GM23338 (cell line): Measurements from ENCODE around the gene RXRG. TPM values are rescaled to one million over a fixed set of nuclear protein-coding genes. Genes with fewer than 3 reads are reported as not detected.

Source experiments
- ATAC-seq: fragments of 200-7000 bp; cut with Tn5 transposase; 3 replicates; pipeline ENCODE4 v1.9.1; 2020
- DNase-seq: peaks from one replicate; pipeline ENCODE4 v3.0.0-alpha.2; 2015; ENCODE audit warnings: low spot score
- H2AFZ ChIP-seq: fragments of 200-600 bp; sonication (generic); 2 replicates; pipeline ENCODE4 v1.8.0; 2016; ENCODE audit warnings: antibody characterized with exemption, mild to moderate bottlenecking, moderate library complexity
- H3F3A ChIP-seq: fragments of 200-600 bp; sonication (generic); replicated peaks from 2 replicates; pipeline ENCODE4 v1.8.0; 2017; ENCODE audit warnings: antibody characterized with exemption, mixed run types, low read depth
- H3K27ac ChIP-seq: fragments of 200-600 bp; sonication (generic); 2 replicates; pipeline ENCODE4 v1.6.1; 2016; ENCODE audit warnings: low read depth
- H3K27me3 ChIP-seq: fragments of 200-600 bp; sonication (generic); 2 replicates; pipeline ENCODE4 v1.8.0; 2016; ENCODE audit warnings: mild to moderate bottlenecking, mixed run types, moderate library complexity; ENCODE audit not compliant: insufficient read depth
- H3K36me3 ChIP-seq: fragments of 200-600 bp; sonication (generic); 2 replicates; pipeline ENCODE4 v1.8.0; 2016; ENCODE audit warnings: mild to moderate bottlenecking; ENCODE audit not compliant: insufficient read depth
- H3K4me1 ChIP-seq: fragments of 200-600 bp; sonication (generic); 2 replicates; pipeline ENCODE4 v1.8.0; 2016; ENCODE audit warnings: mild to moderate bottlenecking, moderate library complexity; ENCODE audit not compliant: insufficient read depth
- H3K4me2 ChIP-seq: fragments of 200-600 bp; sonication (generic); 2 replicates; pipeline ENCODE4 v1.7.1; 2017; ENCODE audit warnings: mixed run types
- H3K4me3 ChIP-seq: fragments of 200-600 bp; sonication (generic); 2 replicates; pipeline ENCODE4 v1.6.1; 2016; ENCODE audit warnings: mixed run types
- H3K79me2 ChIP-seq: fragments of 200-600 bp; sonication (generic); replicated peaks from 2 replicates; pipeline ENCODE4 v1.8.0; 2017; ENCODE audit warnings: mild to moderate bottlenecking; ENCODE audit not compliant: insufficient read depth
- H3K9me2 ChIP-seq: fragments of 200-600 bp; sonication (generic); 2 replicates; pipeline ENCODE4 v1.8.0; 2017; ENCODE audit not compliant: insufficient read depth
- H4K20me1 ChIP-seq: fragments of 200-600 bp; sonication (generic); replicated peaks from 2 replicates; pipeline ENCODE4 v1.8.0; 2017; ENCODE audit warnings: mild to moderate bottlenecking; ENCODE audit not compliant: insufficient read depth
- H3K27ac Mint-ChIP-seq: 2 replicates; pipeline ENCODE4 v1.8.0; 2020; ENCODE audit warnings: inconsistent platforms, mild to moderate bottlenecking, moderate library complexity, mixed read lengths
- H3K27me3 Mint-ChIP-seq: 3 replicates; pipeline ENCODE4 v1.8.0; 2022; ENCODE audit warnings: low read depth, mild to moderate bottlenecking, moderate library complexity, mixed read lengths, inconsistent platforms; ENCODE audit not compliant: insufficient read depth, poor library complexity
- H3K36me3 Mint-ChIP-seq: 3 replicates; pipeline ENCODE4 v1.8.0; 2021; ENCODE audit warnings: low read depth, mild to moderate bottlenecking, inconsistent platforms, moderate library complexity, mixed read lengths
- H3K4me1 Mint-ChIP-seq: 3 replicates; pipeline ENCODE4 v1.8.0; 2020; ENCODE audit warnings: mild to moderate bottlenecking, inconsistent platforms, mixed read lengths
- H3K4me3 Mint-ChIP-seq: 3 replicates; pipeline ENCODE4 v1.8.0; 2021; ENCODE audit warnings: moderate library complexity, mild to moderate bottlenecking, inconsistent platforms, mixed read lengths
- H3K9me3 Mint-ChIP-seq: 3 replicates; pipeline ENCODE4 v1.8.0; 2020; ENCODE audit warnings: moderate library complexity, mild to moderate bottlenecking, inconsistent platforms, mixed read lengths
- CREB1 ChIP-seq: fragments of 250-450 bp; sonication (Bioruptor Pico); IDR thresholded peaks from 2 replicates; pipeline ENCODE4 v1.5.0; 2020; ENCODE audit warnings: low read depth, mild to moderate bottlenecking, moderate library complexity
- EZH2 ChIP-seq: fragments of 200-600 bp; sonication (generic); IDR thresholded peaks from one replicate; pipeline ENCODE4 v1.8.0; 2017; ENCODE audit warnings: antibody characterized with exemption, mild to moderate bottlenecking, low read depth; ENCODE audit not compliant: unreplicated experiment
- EZH2phosphoT487 ChIP-seq: fragments of 200-600 bp; sonication (generic); IDR thresholded peaks from one replicate; pipeline ENCODE4 v1.8.1; 2018; ENCODE audit warnings: antibody characterized with exemption; ENCODE audit not compliant: unreplicated experiment
- JUNB ChIP-seq: IDR thresholded peaks from one replicate; pipeline ENCODE4 v1.6.1; 2016; ENCODE audit warnings: antibody characterized with exemption; ENCODE audit not compliant: unreplicated experiment
- NANOG ChIP-seq: IDR thresholded peaks from 2 replicates; pipeline ENCODE4 v1.6.1; 2016; ENCODE audit warnings: antibody characterized with exemption, borderline replicate concordance
- POLR2AphosphoS5 ChIP-seq: IDR thresholded peaks from 2 replicates; pipeline ENCODE4 v1.6.1; 2016; ENCODE audit warnings: antibody characterized with exemption, low read depth
- ZNF331 ChIP-seq: fragments of 250-450 bp; sonication (Bioruptor Pico); IDR thresholded peaks from 2 replicates; pipeline ENCODE4 v1.5.0; 2020; ENCODE audit warnings: low read depth, mild to moderate bottlenecking, moderate library complexity
- ZNF462 ChIP-seq: fragments of 250-450 bp; sonication (Bioruptor Pico); IDR thresholded peaks from 2 replicates; pipeline ENCODE4 v1.5.0; 2020; ENCODE audit warnings: mild to moderate bottlenecking, moderate library complexity
- polyA plus RNA-seq: library from polyadenylated mRNA; unstranded; fragments of >200 nt; fragmentation: Nextera tagmentation; extraction: Ambion mirVana; gene quantifications from 2 replicates; pipeline ENCODE4 v1.2.1, GENCODE V29; 2016
- total RNA-seq: library from RNA; depleted of rRNA; stranded (reverse); fragments of >200 nt; shearing (Covaris generic); gene quantifications from 2 replicates; pipeline ENCODE4 v1.2.3, GENCODE V29; 2014

RXRG gene
- total and polyA plus RNA-seq, 2 experiments from 2014 or later: not detected

GRCh38 chr1:165397944-165398343 lies 47.0 kb downstream of the RXRG start (continued):
- TF ChIP-seq ZNF462: no peak

- H3K4me1 ChIP-seq: 0 out of 2 replicates have a peak, but pooled peaks cover 3% of the 10 kb centered on the region
- Mint-ChIP-seq H3K36me3 (no peaks in the 10 kb centered on the region), H3K27me3 (peaks cover 6% of the 10 kb centered on the region), H3K27ac (no peak overlapping the region), H3K4me3 (no peak overlapping the region), H3K9me3 (no peaks in the 10 kb centered on the region), H3K4me1 (peaks cover 9% of the 10 kb centered on the region)
- no peak for ATAC-seq
- no peak for TF ChIP-seq NANOG
- TF ChIP-seq ZNF331 (CRISPR knock-in tag): no peak
- TF ChIP-seq POLR2AphosphoS5: no peak
- no peak for TF ChIP-seq EZH2
- no peak for TF ChIP-seq CREB1 (CRISPR knock-in tag)
- no peak for TF ChIP-seq EZH2phosphoT487
- TF ChIP-seq JUNB: no peak
- H4K20me1 ChIP-seq: no peaks in the 10 kb centered on the region
- H3K4me3 ChIP-seq: no peak overlapping the region
- DNase-seq: no peak
- H3K9me2 ChIP-seq: no peaks in the 10 kb centered on the region
- no peaks in the 10 kb centered on the region for H3K27me3 ChIP-seq
- no peak overlapping the region for H2AFZ ChIP-seq
- H3F3A ChIP-seq: no peaks in the 10 kb centered on the region
- H3K27ac ChIP-seq: no peak overlapping the region
- no peaks in the 10 kb centered on the region for H3K79me2 ChIP-seq
- no peak overlapping the region for H3K4me2 ChIP-seq
- H3K36me3 ChIP-seq: no peaks in the 10 kb centered on the region
These were observed 49.0 kb downstream of the RXRG start for GRCh38 chr1:165395901-165396300.
